Ascending aorta (tissue), 2 donors: ENCODE data around the gene SLC35G1. TPM values are rescaled to one million over a fixed set of nuclear protein-coding genes. Genes with fewer than 3 reads are reported as not detected.

Experiments used
- DNase-seq, 2 donors: peaks; one replicate each; pipeline ENCODE4 v3.0.0-alpha.2; 2019; ENCODE audit warnings: low spot score in 2 of 2
- H3K27ac ChIP-seq, 2 donors: fragments of 200-600 bp; sonication (generic); one replicate each; pipeline ENCODE4 v1.5.1; 2016 to 2017; ENCODE audit warnings: mild to moderate bottlenecking in 1 of 2
- H3K27me3 ChIP-seq: fragments of 200-600 bp; sonication (generic); one replicate; pipeline ENCODE4 v1.5.1; 2017
- H3K36me3 ChIP-seq, 2 donors: fragments of 200-600 bp; sonication (generic); one replicate each; pipeline ENCODE4 v1.5.1; 2016
- H3K4me1 ChIP-seq, 2 donors: fragments of 200-600 bp; sonication (generic); one replicate each; pipeline ENCODE4 v1.5.1; 2016 to 2017; ENCODE audit warnings: mild to moderate bottlenecking in 1 of 2
- H3K4me3 ChIP-seq, 2 donors: fragments of 200-600 bp; sonication (generic); one replicate each; pipeline ENCODE4 v1.5.1; 2016 to 2017; ENCODE audit warnings: mild to moderate bottlenecking in 1 of 2
- H3K9me3 ChIP-seq, 2 donors: fragments of 200-600 bp; sonication (generic); one replicate each; pipeline ENCODE4 v1.5.1; 2016
- CTCF ChIP-seq, 3 experiments: fragments of 200-600 bp in 2 of 3; fragments of 450-650 bp in 1 of 3; sonication (generic) in 2 of 3; IDR thresholded peaks; one replicate each; pipeline ENCODE4 v1.5.1; 2016 to 2019; ENCODE audit warnings: antibody characterized with exemption in 3 of 3, mild to moderate bottlenecking in 1 of 3, moderate library complexity in 1 of 3
- intact Hi-C: fragments of 100-400 bp; cut with DNase I; formaldehyde crosslinking; loops from one replicate; pipeline ENCODE4 v1.15.1; 2023
- total RNA-seq: library from RNA; depleted of rRNA; stranded (reverse); fragments of >200 nt; gene quantifications from one replicate; pipeline ENCODE4 v1.1.0, GENCODE V29; 2016

Gene SLC35G1
- total RNA-seq, 1 donor from 2014 or later, result 3.7 TPM

- Histone ChIP-seq H3K4me1 (no peaks in the 10 kb centered on the region), H3K9me3 (no peaks in the 10 kb centered on the region), H3K4me3 (no peak overlapping the region), H3K36me3 (no peaks in the 10 kb centered on the region), H3K27ac (no peak overlapping the region), H3K27me3 (no peaks in the 10 kb centered on the region)
- no peak for TF ChIP-seq CTCF (IDR thresholded peaks at IDR 0.05)
- no peak for DNase-seq
- intact Hi-C loops, result no loop called here
Observed at GRCh38 chr10:93897070-93897780, 3.4 kb downstream of the SLC35G1 start.

- no peak for DNase-seq
- Histone ChIP-seq H3K36me3 (no peaks in the 10 kb centered on the region), H3K4me1 (no peaks in the 10 kb centered on the region), H3K4me3 (no peak overlapping the region), H3K27ac (no peak overlapping the region), H3K27me3 (no peaks in the 10 kb centered on the region), H3K9me3 (no peaks in the 10 kb centered on the region)
- no peak for TF ChIP-seq CTCF (IDR thresholded peaks at IDR 0.05)
- intact Hi-C loops, result no loop called here
Observed at GRCh38 chr10:93899109-93899508, 5.3 kb downstream of the SLC35G1 start.

GRCh38 chr10:93903051-93903450 is 9.3 kb downstream of the SLC35G1 start:
- Histone ChIP-seq H3K36me3 (no peaks in the 10 kb centered on the region), H3K4me1 (no peaks in the 10 kb centered on the region), H3K27me3 (no peaks in the 10 kb centered on the region), H3K4me3 (no peak overlapping the region), H3K9me3 (no peaks in the 10 kb centered on the region), H3K27ac (no peak overlapping the region)
- DNase-seq, result no peak
- no peak for TF ChIP-seq CTCF (IDR thresholded peaks at IDR 0.05)
- intact Hi-C loops, result no loop called here

GRCh38 chr10:93904901-93905300 is 11.1 kb downstream of the SLC35G1 start:
- H3K36me3 ChIP-seq, result no peaks in the 10 kb centered on the region
- no peaks in the 10 kb centered on the region for H3K27me3 ChIP-seq
- no peaks in the 10 kb centered on the region for H3K9me3 ChIP-seq
- no peak for TF ChIP-seq CTCF (IDR thresholded peaks at IDR 0.05)
- H3K4me1 ChIP-seq, result no peaks in the 10 kb centered on the region
- DNase-seq, result no peak
- intact Hi-C loops, result no loop called here
- no peak overlapping the region for H3K4me3 ChIP-seq
- H3K27ac ChIP-seq, result no peak overlapping the region

- Histone ChIP-seq H3K27ac (no peak overlapping the region), H3K4me1 (no peaks in the 10 kb centered on the region), H3K9me3 (no peaks in the 10 kb centered on the region), H3K27me3 (no peaks in the 10 kb centered on the region), H3K36me3 (no peaks in the 10 kb centered on the region), H3K4me3 (no peak overlapping the region)
- no peak for TF ChIP-seq CTCF (IDR thresholded peaks at IDR 0.05)
- intact Hi-C loops, result no loop called here
- no peak for DNase-seq
Observed at GRCh38 chr10:93907059-93907458, 13.3 kb downstream of the SLC35G1 start.
